Activated naive CD4-positive, alpha-beta T cell treated with anti-CD3 and anti-CD28 coated beads, Interleukin-2, amount 10 ng/mL, durations not matched to agents 7 days and 5 days (primary cell): ENCODE measurements around the gene NUDCD3.

Experiments used
- CTCF ChIA-PET: fragments of 350-600 bp; sonication (Branson Sonifier 250); formaldehyde crosslinking; loops from one replicate; lab custom pipeline; 2021; ENCODE audit warnings: antibody characterized with exemption; lab: Charles Lee
- DNase-seq: peaks from one replicate; pipeline ENCODE4 v3.0.0-alpha.2; 2020
- H3K27ac Mint-ChIP-seq: one replicate; pipeline ENCODE4 v1.8.0; 2021; ENCODE audit warnings: mild to moderate bottlenecking, moderate library complexity, mixed read lengths
- H3K27me3 Mint-ChIP-seq: one replicate; pipeline ENCODE4 v1.8.0; 2021; ENCODE audit warnings: mild to moderate bottlenecking, mixed read lengths
- H3K36me3 Mint-ChIP-seq: one replicate; pipeline ENCODE4 v1.8.0; 2021; ENCODE audit warnings: mixed read lengths
- H3K4me1 Mint-ChIP-seq: one replicate; pipeline ENCODE4 v1.8.0; 2021; ENCODE audit warnings: mixed read lengths
- H3K4me3 Mint-ChIP-seq: one replicate; pipeline ENCODE4 v1.8.0; 2021; ENCODE audit warnings: mild to moderate bottlenecking, moderate library complexity, mixed read lengths
- H3K9me3 Mint-ChIP-seq: one replicate; pipeline ENCODE4 v1.8.0; 2021; ENCODE audit warnings: mixed read lengths

NUDCD3 gene

DNA sequence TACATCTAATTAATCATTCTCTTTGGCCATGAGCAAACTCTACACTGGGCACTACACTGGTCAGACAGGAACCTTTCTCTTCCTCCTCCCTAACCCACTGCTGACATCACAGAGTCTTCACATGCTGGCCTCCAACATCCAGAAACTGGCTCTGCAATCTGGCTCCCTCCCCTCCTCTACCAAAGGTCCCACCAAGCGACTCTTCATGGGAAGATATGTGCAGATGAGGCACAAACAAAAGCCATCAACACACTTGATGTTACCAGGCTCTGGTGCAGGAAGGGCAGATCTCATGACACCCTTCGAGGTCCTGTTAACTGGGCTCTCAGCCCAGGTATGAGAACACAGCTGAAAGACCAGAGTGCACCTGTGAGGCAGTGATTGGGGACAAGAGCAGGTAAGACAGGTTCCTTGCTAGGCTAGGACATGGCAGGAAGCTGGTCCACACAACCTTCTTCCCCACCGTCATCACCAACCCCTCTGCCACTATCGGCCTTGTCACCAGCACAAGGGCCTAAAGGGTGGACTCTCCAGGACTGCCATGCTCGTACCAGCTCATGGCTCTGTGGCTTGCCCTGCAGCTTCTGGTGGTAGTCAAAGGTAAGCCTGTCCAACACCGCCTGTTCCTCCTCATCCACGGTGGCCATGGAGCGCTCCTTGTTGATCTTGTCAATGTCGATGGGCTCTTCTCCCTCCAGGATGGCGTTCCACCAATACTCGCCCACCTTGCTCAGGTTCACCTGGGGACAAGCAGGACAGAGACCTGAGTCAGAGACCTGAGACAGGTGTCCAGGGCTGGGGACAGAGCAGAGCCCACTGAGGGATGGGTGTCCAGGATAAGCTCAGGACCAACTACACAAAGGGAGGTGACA lies 98.5 kb downstream of the NUDCD3 start:
- CTCF ChIA-PET: no interaction called here
- peaks cover 20% of the 10 kb centered on the region for H3K36me3 Mint-ChIP-seq
- no peaks in the 10 kb centered on the region for H3K4me1 Mint-ChIP-seq
- no peak overlapping the region for H3K4me3 Mint-ChIP-seq
- H3K27ac Mint-ChIP-seq: no peak overlapping the region
- no peaks in the 10 kb centered on the region for H3K9me3 Mint-ChIP-seq
- no peak for DNase-seq
- H3K27me3 Mint-ChIP-seq: no peaks in the 10 kb centered on the region

DNA sequence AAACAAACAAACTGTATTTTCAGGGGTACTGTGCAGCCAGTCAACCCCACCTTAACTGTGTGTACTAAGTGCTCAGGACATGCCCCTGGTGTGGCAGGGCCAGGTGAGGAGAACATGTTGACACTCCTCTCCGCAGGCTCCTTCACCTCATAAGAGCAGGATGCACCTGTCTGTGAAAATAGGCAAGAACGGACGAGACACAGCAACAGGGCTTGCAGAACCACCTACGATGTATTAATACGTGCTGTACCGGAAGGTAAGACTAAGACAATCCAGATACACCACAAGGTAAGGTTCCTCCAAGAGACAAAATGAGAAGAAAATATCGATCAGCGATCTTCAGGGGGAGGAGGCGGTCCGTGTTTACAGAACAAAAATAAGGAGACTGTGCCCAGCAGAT lies 99.3 kb downstream of the NUDCD3 start:
- no peak overlapping the region for H3K4me3 Mint-ChIP-seq
- no peaks in the 10 kb centered on the region for H3K4me1 Mint-ChIP-seq
- no peaks in the 10 kb centered on the region for H3K9me3 Mint-ChIP-seq
- no peak overlapping the region for H3K27ac Mint-ChIP-seq
- no peak for DNase-seq
- no peaks in the 10 kb centered on the region for H3K27me3 Mint-ChIP-seq
- H3K36me3 Mint-ChIP-seq: peaks cover 21% of the 10 kb centered on the region
- CTCF ChIA-PET: no interaction called here

DNA sequence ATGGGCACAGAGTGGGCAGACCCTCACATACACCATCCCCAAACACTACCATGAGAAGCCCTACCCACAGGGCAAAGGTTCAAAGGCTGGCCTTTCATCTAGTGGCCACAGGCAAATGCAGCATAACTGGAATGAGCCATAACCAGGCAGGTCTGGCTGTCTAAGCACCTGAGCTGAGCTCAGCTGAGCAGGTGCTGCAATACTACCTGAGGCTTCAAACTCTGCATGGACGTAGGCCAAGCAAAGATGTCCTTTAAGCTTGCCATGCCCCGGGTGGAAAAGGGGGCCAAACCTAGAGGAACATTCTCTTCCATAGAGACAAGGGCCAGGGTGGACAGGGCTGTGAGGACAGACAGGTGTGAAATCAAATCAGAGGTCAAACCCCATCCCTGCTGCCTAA lies 99.8 kb downstream of the NUDCD3 start:
- DNase-seq: no peak
- H3K36me3 Mint-ChIP-seq: peaks cover 21% of the 10 kb centered on the region
- no peaks in the 10 kb centered on the region for H3K9me3 Mint-ChIP-seq
- H3K4me1 Mint-ChIP-seq: no peaks in the 10 kb centered on the region
- no peaks in the 10 kb centered on the region for H3K27me3 Mint-ChIP-seq
- CTCF ChIA-PET: no interaction called here
- no peak overlapping the region for H3K27ac Mint-ChIP-seq
- H3K4me3 Mint-ChIP-seq: no peak overlapping the region

DNA sequence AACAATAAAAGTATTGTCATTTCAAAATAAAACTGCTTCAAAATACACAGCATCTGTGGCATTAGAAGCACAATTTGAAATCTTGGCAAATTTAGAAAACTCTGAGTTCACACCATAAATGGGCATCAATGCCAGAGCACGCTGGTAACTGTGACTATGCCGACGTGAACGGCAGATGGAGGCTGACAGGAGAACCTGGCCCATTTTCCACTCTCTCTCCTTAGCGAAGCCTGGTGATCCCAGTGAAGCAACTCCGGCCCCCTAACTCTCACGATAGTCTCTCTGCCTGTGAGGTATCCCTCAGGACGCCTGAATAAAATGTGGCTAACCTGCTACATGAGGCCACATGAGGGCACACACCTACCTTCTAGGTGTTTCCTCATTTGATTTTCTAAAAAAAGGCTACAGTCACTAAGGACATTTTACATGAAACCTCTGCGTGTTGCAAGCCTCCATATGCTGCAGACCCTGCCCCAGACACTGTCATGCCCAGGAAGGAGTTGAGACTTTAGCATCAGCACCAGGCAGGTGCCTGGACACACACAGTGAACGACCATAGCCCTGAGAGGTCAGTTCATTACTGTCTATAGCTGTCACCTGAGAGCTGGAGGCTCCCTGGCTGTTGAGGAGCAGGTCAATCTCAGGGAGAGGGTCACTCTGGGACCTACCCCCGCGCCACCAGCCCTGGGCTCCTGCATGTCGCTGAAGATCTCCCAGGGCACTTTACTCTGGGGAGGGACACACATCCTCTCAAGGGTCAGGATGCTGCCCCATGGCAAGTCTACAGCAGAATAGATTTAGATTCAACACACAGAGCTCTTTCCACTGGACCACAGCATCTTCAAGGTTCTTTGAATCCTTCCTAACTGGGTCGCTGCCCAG lies 102.1 kb downstream of the NUDCD3 start:
- no peak for DNase-seq
- Mint-ChIP-seq H3K27ac (no peak overlapping the region), H3K4me3 (no peak overlapping the region), H3K4me1 (no peaks in the 10 kb centered on the region), H3K27me3 (no peaks in the 10 kb centered on the region), H3K9me3 (no peaks in the 10 kb centered on the region), H3K36me3 (peaks cover 35% of the 10 kb centered on the region)
- CTCF ChIA-PET: no interaction called here

DNA sequence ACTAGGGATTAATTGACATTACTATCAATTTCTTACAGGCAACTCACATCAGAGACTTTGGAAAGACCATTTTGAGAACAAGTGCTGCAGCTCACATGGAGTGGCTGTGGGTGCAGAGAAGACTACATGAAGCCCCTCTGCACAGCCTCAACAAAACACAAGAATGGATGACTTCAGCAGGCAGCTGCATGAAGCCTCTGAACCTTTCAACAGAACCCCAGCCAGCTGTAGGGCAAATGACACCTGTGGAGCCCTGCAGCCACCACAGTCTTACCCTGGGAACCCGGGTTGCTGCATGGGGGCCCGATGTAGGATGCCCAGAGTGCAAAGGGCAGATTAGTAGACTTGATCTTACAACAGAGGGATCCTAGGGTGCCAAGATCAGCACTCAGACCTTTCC lies 103.1 kb downstream of the NUDCD3 start:
- Mint-ChIP-seq H3K36me3 (peaks cover 35% of the 10 kb centered on the region), H3K27ac (no peak overlapping the region), H3K27me3 (no peaks in the 10 kb centered on the region), H3K4me1 (no peaks in the 10 kb centered on the region), H3K4me3 (no peak overlapping the region), H3K9me3 (no peaks in the 10 kb centered on the region)
- no peak for DNase-seq
- CTCF ChIA-PET: no interaction called here

DNA sequence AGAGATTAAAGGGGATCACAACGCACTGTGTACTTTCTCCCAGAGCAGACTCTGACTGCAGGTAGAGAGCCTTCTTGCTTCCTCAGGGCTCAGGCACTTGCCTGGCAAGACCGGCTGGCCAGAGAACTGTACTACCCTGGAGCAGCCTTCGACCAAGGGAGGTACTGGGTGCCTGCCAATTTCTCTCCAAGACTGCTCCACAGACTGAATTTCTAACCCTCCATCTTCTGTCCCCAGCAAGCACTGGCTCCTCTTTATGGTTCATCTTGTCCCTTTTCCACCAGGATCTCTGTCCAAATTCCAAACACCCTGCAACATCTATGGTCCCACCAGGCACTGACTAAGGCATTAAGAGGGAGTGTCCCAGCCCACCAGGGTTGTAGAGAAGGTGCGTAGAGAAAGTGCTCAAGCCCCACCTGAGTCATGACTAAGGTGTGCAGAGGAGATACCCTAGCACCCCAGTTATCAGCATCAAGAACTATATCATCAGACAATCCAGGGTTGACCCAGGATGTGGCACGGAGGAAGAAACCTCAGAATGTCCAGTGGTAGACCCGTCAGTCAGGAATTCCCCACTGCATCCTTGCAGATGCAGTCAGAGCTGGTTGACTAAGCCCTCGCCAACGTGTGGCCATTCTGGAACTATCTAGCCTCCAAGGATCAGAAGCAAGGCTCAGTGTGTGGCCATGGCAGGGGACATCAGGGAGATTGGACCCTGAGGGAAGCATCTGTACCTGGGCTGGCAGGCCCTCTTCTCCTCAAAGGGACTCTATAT lies 104.1 kb downstream of the NUDCD3 start:
- DNase-seq: no peak
- no peak overlapping the region for H3K27ac Mint-ChIP-seq
- no peaks in the 10 kb centered on the region for H3K9me3 Mint-ChIP-seq
- H3K4me3 Mint-ChIP-seq: no peak overlapping the region
- no peaks in the 10 kb centered on the region for H3K4me1 Mint-ChIP-seq
- H3K27me3 Mint-ChIP-seq: no peaks in the 10 kb centered on the region
- H3K36me3 Mint-ChIP-seq: peaks cover 33% of the 10 kb centered on the region
- CTCF ChIA-PET: no interaction called here

DNA sequence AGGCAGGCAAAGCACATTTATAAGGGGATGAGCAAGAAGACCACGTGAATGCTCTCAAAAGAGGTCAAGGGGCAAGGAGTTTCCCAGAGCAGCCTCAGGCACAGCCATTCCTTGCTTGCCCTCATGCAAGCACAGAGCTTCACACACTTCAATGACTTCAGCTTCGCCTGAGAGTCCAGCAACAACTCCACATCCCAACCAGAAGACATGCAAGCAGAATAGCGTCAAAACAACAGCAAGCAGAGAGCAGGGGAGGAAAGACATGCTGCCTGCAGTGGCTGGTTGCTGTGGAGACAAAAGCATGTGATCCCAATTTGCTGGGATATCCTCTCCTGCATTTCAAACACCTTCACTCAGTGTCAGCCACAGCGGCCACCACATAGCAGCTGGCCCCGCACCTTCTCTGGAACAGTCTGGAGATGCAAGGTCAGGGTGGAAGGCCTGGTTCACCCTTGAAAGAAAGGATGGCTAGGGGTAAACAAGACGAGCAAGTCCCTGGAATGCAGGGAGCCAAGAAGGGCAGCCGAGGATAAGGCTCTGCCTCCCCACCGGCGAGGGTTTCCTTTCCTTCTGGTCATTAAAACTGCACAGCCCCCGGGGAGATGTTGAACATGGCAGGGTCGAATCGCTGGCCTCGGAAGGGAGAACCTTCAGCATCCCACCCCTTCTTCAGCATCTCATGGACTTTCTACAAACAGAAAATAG lies 104.9 kb downstream of the NUDCD3 start:
- Mint-ChIP-seq H3K4me3 (no peak overlapping the region), H3K9me3 (no peaks in the 10 kb centered on the region), H3K4me1 (no peaks in the 10 kb centered on the region), H3K36me3 (peaks cover 28% of the 10 kb centered on the region), H3K27ac (peak overlapping the region; percentile 20), H3K27me3 (no peaks in the 10 kb centered on the region)
- DNase-seq: no peak
- CTCF ChIA-PET: no interaction called here

DNA sequence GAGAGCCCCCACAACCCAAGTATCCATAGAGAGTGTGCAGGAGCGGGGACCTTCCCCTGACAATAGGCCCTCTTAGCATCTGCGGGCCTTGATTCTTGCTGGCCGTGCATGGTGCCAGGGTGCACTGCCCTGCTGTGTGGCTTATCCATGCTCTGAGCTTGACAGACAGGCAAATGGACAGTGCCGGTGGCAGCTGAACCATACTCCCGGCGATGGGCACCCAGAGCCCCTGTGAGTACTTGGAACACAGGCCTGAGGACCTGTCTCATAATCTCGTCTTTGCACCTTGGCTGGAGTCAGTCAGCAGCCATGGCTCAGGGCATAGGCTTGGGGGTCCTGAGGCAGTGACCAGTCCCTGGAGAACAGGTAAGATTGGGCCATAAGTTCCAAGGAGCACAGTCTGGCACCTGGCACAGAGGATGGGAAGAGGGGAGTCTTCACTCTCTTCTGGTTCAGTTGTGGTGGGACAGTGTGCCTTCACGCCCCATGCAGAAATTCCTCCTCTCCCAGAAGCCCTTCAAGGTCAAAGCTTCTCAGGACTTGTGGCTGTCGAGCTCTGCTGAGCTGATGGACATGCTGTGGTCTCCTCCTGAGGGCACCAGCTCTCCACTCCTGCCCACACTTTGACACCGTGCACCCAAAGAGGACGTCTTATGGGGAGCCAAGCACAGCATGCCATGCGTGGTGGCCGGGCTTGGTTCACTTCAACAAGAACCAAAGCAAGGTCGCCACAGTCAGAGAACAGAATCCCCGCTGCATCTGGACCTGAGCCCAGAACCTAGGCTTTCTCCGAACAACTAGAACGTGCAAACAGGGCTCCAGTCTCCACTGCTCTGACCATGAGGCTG lies 105.6 kb downstream of the NUDCD3 start:
- CTCF ChIA-PET: no interaction called here
- H3K36me3 Mint-ChIP-seq: peaks cover 26% of the 10 kb centered on the region
- no peak overlapping the region for H3K4me3 Mint-ChIP-seq
- no peaks in the 10 kb centered on the region for H3K9me3 Mint-ChIP-seq
- H3K4me1 Mint-ChIP-seq: no peaks in the 10 kb centered on the region
- no peaks in the 10 kb centered on the region for H3K27me3 Mint-ChIP-seq
- no peak for DNase-seq
- no peak overlapping the region for H3K27ac Mint-ChIP-seq

DNA sequence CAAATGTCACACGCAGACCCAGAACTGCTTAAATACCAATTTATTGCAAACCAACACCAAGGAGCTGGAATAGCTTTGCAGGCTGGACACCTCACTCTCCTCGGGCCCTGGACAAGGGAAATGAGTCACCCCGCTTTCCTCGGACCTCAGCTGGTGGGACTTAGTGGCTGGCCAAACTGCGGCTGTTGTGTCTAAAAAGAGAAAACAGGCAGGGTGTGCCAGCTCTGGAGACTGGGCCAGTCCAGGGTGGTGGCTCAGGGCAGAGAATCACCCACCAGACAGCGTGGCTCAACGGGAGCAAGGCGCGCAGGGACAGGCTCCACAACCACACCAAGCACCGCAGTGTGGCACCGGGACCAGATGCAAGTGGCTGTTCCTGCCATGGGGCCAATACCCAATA lies 106.9 kb downstream of the NUDCD3 start:
- DNase-seq: no peak
- Mint-ChIP-seq H3K27me3 (no peaks in the 10 kb centered on the region), H3K36me3 (peaks cover 24% of the 10 kb centered on the region), H3K4me1 (no peaks in the 10 kb centered on the region), H3K4me3 (no peak overlapping the region), H3K27ac (no peak overlapping the region), H3K9me3 (no peaks in the 10 kb centered on the region)
- CTCF ChIA-PET: no interaction called here

DNA sequence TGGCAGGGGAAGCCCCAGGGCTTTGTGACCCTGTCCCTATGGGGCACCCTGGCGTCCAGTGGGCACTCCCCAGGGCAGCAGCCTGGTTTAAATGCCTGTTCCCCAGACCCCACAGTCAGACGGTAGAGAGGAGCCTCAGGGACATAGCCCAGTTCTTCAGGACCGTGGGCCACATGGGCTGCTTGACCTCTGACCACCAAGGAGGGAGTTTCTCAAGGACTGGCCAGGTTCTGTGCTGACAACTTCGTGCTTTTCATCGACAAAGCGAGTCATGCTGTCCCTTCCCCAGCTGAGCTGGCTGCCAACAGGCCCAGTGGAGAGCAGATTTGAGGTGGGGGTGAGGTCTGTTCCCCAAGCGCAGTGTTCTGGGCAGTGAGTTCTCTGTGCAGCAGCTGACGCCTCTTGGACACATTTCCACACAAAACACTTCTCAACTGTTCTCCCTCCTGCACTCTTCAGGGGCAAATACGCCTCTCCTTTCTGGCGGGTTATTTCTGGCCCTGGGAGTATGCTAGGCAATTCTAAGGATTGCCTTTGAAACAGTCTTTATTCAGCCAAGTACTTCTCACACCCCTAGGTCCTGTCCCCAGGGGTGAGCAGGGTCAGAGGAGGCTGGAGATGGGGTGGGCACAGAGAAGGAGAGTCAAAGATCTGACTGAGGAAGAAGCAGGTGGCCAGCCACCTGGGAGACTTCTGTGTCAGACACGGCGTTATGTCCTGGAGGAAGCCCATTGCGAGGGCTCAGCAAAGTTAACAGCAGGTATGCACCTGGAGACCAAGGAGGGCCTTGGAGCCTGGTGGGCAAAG lies 107.8 kb downstream of the NUDCD3 start:
- Mint-ChIP-seq H3K27ac (no peak overlapping the region), H3K4me3 (no peak overlapping the region), H3K27me3 (peaks cover 3% of the 10 kb centered on the region), H3K36me3 (peaks cover 24% of the 10 kb centered on the region), H3K9me3 (no peaks in the 10 kb centered on the region), H3K4me1 (no peaks in the 10 kb centered on the region)
- DNase-seq: no peak
- CTCF ChIA-PET: no interaction called here

DNA sequence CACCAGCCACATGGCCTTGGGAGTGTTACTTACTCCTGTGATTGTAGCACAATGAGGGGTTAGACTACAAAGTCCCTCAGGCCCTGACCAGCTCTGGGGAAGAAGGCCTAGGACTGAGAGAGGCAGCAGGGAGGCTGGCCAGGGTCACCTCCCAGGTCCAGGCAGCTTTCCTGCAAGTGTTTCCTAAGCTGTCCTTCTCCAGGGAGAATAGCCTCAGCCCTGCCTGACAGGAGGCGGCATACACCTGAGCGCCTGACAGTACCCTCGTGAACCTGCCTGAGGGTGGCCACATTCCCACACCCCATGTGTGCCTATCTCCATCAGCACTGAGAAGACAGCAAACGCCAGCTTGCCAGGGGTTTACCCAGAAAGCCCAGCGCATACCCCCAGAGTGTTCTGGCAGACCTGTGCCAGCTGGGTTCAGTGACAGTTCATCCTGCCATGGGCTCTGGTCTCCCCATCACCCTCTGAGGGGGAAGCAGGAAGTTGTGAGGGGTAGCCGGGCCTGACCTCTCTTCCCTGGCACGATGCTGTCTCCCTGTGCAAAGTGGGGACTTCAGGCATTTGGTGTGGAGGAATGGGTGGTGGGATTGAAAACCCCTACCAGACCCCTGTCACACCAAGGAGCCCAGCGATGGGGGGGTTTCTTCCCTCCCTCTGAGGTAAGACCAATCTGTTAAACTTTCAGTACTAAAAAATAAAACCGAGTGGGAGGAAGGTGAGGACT lies 108.8 kb downstream of the NUDCD3 start:
- no peak overlapping the region for H3K27ac Mint-ChIP-seq
- H3K36me3 Mint-ChIP-seq: peaks cover 22% of the 10 kb centered on the region
- CTCF ChIA-PET: no interaction called here
- no peaks in the 10 kb centered on the region for H3K4me1 Mint-ChIP-seq
- peaks cover 13% of the 10 kb centered on the region for H3K27me3 Mint-ChIP-seq
- no peaks in the 10 kb centered on the region for H3K9me3 Mint-ChIP-seq
- no peak overlapping the region for H3K4me3 Mint-ChIP-seq
- no peak for DNase-seq

DNA sequence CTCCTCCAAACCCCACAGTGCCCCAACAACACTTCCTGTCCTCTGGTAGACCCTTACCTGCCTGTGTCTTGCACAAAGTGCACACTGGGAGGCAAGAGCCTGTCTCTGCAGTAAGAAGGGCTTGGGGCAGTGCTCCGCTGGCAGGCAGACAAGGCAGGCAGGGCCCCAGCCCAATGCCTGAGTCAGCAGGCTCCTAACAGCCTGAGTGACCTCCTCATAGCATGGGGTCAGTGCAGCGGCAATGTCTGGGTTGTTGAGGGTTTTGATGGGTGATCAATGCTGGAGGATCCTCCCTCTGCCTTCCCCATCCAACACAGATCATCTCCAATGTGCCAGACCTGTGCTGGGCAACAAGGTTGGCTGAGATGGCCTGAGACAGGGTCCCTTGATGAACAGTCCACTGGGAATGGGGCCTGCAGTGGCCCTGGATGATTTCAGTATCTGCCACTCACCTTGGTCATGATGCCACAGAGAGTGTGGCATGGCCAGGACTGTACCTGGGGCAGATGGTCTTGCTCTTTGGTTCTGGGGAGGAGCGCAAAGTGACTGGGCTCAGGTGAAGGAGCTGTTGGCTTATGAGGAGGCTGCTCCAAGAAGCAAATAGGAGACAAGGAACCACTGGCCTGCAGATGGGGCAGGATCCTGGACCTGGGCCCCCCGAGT lies 109.5 kb downstream of the NUDCD3 start:
- H3K9me3 Mint-ChIP-seq: no peaks in the 10 kb centered on the region
- CTCF ChIA-PET: no interaction called here
- no peak overlapping the region for H3K4me3 Mint-ChIP-seq

More for the DNA sequence above, 109.5 kb downstream of the NUDCD3 start:
- no peak overlapping the region for H3K27ac Mint-ChIP-seq
- no peak for DNase-seq
- H3K4me1 Mint-ChIP-seq: no peaks in the 10 kb centered on the region
- peaks cover 18% of the 10 kb centered on the region for H3K36me3 Mint-ChIP-seq
- peaks cover 17% of the 10 kb centered on the region for H3K27me3 Mint-ChIP-seq
